Naive thymus-derived CD8-positive, alpha-beta T cell (primary cell): ENCODE results near the gene TINAGL1. TPM values are rescaled to one million over a fixed set of nuclear protein-coding genes. Genes with fewer than 3 reads are reported as not detected.

Experiments used
- ATAC-seq, 2 donors: fragments of 150-1000 bp; cut with Tn5 transposase in 1 of 2; sonication (Bioruptor Pico), chemical (Tn5 transposase) in 1 of 2; 1 replicate in 1 of 2; 2 replicates in 1 of 2; pipeline ENCODE4 v1.10.0; 2021; ENCODE audit warnings: mild to moderate bottlenecking in 2 of 2, moderate library complexity in 2 of 2
- POLR2A ChIA-PET: fragments of 350-600 bp; sonication (Branson Sonifier 250); formaldehyde crosslinking; loops from one replicate; lab custom pipeline; 2021; ENCODE audit warnings: antibody characterized with exemption; lab: Charles Lee
- DNase-seq, 10 donors: peaks; one replicate each; pipeline versions ENCODE4 v3.0.0 to v3.0.0-alpha.2; 2020 to 2022
- H3K27ac Mint-ChIP-seq, 10 donors: one replicate each; pipeline ENCODE4 v1.8.0; 2020 to 2022; ENCODE audit warnings: mild to moderate bottlenecking in 10 of 10, mixed read lengths in 10 of 10, moderate library complexity in 4 of 10, inconsistent platforms in 1 of 10
- H3K27me3 Mint-ChIP-seq, 5 donors: one replicate each; pipeline ENCODE4 v1.8.0; 2021 to 2022; ENCODE audit warnings: mixed read lengths in 5 of 5
- H3K36me3 Mint-ChIP-seq, 3 donors: one replicate each; pipeline ENCODE4 v1.8.0; 2020 to 2022; ENCODE audit warnings: mixed read lengths in 3 of 3, mild to moderate bottlenecking in 2 of 3, inconsistent platforms in 1 of 3
- H3K4me1 Mint-ChIP-seq, 4 donors: one replicate each; pipeline ENCODE4 v1.8.0; 2021 to 2022; ENCODE audit warnings: mixed read lengths in 4 of 4
- H3K4me3 Mint-ChIP-seq, 10 donors: one replicate each; pipeline ENCODE4 v1.8.0; 2020 to 2022; ENCODE audit warnings: mild to moderate bottlenecking in 10 of 10, mixed read lengths in 10 of 10, moderate library complexity in 6 of 10, inconsistent platforms in 1 of 10
- H3K9me3 Mint-ChIP-seq, 9 donors: one replicate each; pipeline ENCODE4 v1.8.0; 2020 to 2022; ENCODE audit warnings: mixed read lengths in 9 of 9, mild to moderate bottlenecking in 3 of 9, inconsistent platforms in 1 of 9, moderate library complexity in 1 of 9
- polyA plus RNA-seq, 3 donors: library from polyadenylated mRNA; unstranded; fragments of 300-500 nt; fragmentation: Illumina TruSeq; gene quantifications; one replicate each; pipeline ENCODE4 v1.2.3, GENCODE V29; 2021
- total RNA-seq, 8 experiments: library from RNA in 2 of 8; stranded (reverse) in 2 of 8; gene quantifications; one replicate each; pipeline ENCODE4 v1.2.3 and lab custom pipeline; 2021 to 2026

Gene TINAGL1, protein sequence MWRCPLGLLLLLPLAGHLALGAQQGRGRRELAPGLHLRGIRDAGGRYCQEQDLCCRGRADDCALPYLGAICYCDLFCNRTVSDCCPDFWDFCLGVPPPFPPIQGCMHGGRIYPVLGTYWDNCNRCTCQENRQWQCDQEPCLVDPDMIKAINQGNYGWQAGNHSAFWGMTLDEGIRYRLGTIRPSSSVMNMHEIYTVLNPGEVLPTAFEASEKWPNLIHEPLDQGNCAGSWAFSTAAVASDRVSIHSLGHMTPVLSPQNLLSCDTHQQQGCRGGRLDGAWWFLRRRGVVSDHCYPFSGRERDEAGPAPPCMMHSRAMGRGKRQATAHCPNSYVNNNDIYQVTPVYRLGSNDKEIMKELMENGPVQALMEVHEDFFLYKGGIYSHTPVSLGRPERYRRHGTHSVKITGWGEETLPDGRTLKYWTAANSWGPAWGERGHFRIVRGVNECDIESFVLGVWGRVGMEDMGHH
- total RNA-seq (not detected), polyA plus RNA-seq (not detected), total RNA-seq (lab: John Stamatoyannopoulos, UW) (0 to 0.09 (median 0) reads per million in 6 experiments)

DNA sequence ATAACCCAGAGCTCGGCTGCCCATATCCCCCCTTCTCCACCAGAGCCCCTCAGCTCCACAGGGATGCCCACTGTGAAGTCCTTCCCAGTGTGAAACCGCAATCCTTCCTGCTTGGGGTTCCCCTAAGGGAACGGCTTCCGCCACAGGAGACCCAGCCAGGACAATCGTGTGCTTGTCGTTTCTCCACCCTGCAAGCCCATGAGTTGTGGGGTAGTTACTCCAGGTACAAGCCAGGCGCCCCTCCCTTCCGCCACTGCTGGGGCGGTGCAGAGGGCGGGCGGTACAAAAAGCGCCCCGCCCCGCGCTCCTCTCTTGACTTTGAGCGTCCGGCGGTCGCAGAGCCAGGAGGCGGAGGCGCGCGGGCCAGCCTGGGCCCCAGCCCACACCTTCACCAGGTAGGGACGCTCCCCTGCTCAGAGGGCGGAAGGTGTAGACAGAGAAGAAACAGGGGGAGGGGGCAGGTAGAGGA lies at the start of gene TINAGL1:
Gene TINAGL1, plus strand, starts transcription at position 315 of the 469 bp plus-strand sequence. CDS start 634 bp downstream, outside the sequence.
- ATAC-seq (no peak), DNase-seq (peak in 1 of 10 donors; percentile 14)
- peak within 1 kb of the TSS in 2 of 10 donors; percentile 57 to 59 for H3K27ac Mint-ChIP-seq
- peaks cover 3 to 8% (median 5%) of the 10 kb centered on the region in 4 donors for H3K4me1 Mint-ChIP-seq
- no peak within 1 kb of the TSS for H3K4me3 Mint-ChIP-seq
- POLR2A ChIA-PET = no interaction called here
- peaks cover 0 to 24% (median 3%) of the 10 kb centered on the region in 5 donors for H3K27me3 Mint-ChIP-seq
- H3K9me3 Mint-ChIP-seq = no peaks in the 10 kb centered on the region
- H3K36me3 Mint-ChIP-seq = no peaks in the 10 kb centered on the region

DNA sequence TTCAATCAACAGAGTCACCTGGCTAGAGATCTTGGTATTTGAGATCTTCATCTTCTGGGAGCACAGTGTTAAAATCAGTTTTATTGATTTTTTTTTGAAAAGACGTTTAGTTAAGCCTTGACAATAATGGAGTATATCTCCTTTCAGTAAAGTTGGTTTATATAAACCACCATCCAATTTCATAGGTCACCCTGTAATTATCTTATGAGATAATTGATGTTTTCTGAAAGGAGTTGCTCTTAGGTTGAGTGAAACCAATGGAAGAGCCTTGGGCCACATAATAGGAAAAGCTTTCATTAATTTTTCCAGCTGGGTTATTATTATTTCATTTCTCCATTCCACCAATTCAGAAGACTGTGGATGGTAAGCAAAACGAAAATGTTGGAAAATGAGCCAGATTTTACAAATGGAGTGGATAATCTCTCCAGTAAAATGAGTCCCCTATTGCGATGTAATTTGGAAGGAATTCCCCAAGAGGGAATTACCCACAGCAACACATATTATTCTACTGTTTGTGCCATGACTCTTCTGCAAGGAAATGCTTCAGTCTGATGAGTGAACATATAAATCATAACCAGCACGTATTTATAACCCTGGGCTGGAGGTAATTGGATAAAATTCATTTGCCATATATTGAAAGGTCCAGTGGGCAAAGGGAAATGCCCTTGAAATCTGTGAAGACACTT lies 46.2 kb upstream of the TINAGL1 start:
- no peak overlapping the region for H3K4me3 Mint-ChIP-seq
- peaks cover 5 to 12% (median 8%) of the 10 kb centered on the region in 5 donors for H3K27me3 Mint-ChIP-seq
- H3K27ac Mint-ChIP-seq = no peak overlapping the region
- peaks cover 0 to 3% (median under 1%) of the 10 kb centered on the region in 4 donors for H3K4me1 Mint-ChIP-seq
- DNase-seq (no peak), ATAC-seq (no peak)
- POLR2A ChIA-PET = no interaction called here
- H3K9me3 Mint-ChIP-seq = no peaks in the 10 kb centered on the region
- H3K36me3 Mint-ChIP-seq = no peaks in the 10 kb centered on the region

DNA sequence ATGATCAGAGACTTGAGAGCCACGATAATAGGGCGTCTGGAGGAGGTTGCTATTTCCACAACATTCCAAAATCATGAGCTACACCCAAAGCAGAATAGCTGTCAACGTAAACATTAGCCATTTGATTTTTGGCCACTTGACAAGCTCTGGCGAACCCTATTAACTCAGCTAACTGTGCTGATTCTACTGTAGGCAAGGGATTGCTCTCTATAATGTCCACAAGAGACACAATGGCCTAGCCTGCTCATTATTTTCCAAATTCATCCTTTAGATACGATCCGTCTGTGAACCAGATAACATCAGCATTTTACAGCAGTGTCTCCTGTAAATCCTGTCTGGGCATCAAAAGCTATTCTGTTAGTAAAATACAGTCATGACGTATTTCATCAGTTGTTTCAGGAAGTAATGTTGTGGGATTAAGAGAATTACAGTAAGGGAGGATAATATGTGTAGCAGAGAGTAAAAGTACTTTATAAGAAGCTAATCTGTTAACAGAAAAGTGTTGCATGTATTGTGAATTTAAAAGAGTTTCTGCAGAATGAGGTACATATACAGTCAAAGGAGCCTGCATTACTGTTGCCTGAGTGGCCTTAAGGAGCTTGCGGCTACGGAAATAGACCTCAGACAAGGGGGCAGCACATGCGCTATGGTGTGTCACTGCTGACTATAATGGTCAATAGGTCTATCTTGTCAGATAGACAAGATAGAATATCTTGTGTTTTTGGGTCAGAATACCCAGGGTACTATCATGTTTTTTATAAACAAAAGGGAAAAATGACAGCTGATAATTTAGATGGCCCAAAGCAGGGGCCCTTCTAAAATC lies 44.9 kb upstream of the TINAGL1 start:
- DNase-seq = no peak
- POLR2A ChIA-PET = no interaction called here

DNA sequence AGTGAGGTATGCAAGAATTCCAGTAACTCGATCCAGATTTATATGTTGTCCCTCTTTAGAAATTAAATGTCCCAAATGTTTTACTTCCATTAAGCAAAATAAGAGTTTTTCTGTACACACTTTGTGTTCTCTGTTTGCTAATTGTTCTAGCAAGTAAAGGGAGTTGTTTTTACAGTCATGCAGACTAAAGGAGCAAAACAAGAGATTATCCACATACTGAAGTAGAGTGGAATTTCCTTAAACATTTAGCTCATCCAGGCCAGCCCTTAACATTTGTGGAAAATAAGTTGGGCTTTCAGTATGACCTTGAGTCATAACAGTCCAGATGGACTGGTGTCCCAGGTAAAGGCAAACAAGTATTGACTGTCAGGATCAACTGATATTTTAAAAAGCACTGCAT lies 44.1 kb upstream of the TINAGL1 start:
- POLR2A ChIA-PET = no interaction called here
- Mint-ChIP-seq H3K36me3 (no peaks in the 10 kb centered on the region), H3K27me3 (peaks cover 5 to 13% (median 8%) of the 10 kb centered on the region in 5 donors), H3K4me1 (peaks cover 8 to 17% (median 13%) of the 10 kb centered on the region in 4 donors), H3K4me3 (no peak overlapping the region), H3K27ac (no peak overlapping the region), H3K9me3 (no peaks in the 10 kb centered on the region)
- DNase-seq = no peak
- ATAC-seq = no peak

More for the DNA sequence above, 44.9 kb upstream of the TINAGL1 start:
- Mint-ChIP-seq H3K27ac (no peak overlapping the region), H3K9me3 (no peaks in the 10 kb centered on the region), H3K27me3 (peaks cover 5 to 13% (median 8%) of the 10 kb centered on the region in 5 donors), H3K4me1 (peaks cover 8 to 16% (median 12%) of the 10 kb centered on the region in 4 donors), H3K36me3 (no peaks in the 10 kb centered on the region), H3K4me3 (no peak overlapping the region)
- ATAC-seq = no peak

DNA sequence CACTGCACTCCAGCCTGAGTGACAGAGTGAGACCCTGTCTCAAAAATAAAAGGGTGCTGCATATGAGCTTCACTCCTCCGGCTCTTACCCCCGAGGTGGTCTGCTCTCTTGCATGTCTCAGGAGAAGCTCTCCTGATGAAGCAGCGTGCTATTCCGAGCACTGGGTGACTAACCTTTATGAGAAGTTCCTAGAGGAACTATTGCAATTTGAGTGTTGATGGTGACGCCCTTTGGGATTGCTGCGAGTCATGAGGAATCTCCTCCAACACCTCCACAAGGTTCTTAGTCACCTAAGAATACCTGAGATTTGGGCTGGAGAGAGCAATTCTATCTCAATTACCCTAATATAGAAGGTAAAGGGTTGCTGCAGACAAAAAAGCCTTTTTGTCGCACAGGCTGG lies 40.8 kb upstream of the TINAGL1 start:
- peaks cover 5 to 13% (median 10%) of the 10 kb centered on the region in 5 donors for H3K27me3 Mint-ChIP-seq
- H3K36me3 Mint-ChIP-seq = no peaks in the 10 kb centered on the region
- H3K9me3 Mint-ChIP-seq = no peaks in the 10 kb centered on the region
- peak overlapping the region in 1 of 10 donors; percentile 69 for H3K27ac Mint-ChIP-seq
- ATAC-seq = no peak
- POLR2A ChIA-PET = no interaction called here
- DNase-seq = no peak
- peaks cover 8 to 17% (median 13%) of the 10 kb centered on the region in 4 donors for H3K4me1 Mint-ChIP-seq
- H3K4me3 Mint-ChIP-seq = peak overlapping the region in 9 of 10 donors; percentile 37 to 79 (median 62)

DNA sequence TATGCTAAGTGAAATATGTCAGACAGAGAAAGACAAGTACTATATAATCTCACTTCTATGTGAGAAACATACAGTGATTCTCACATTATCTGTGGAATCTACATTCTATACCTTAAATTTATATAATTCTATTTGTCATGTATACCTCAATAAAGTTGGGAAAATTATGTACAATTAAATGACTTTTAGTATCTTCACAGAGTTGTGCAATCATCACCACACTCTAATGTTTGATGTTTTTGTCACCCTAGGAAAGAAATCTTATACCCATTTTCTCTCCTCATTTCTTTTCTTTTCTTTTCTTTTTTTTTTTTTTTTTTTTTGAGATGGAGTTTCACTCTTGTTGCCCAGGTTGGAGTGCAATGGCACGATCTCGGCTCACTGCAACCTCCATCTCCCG lies 37.0 kb upstream of the TINAGL1 start:
- Mint-ChIP-seq H3K27me3 (peaks cover 0 to 11% (median 3%) of the 10 kb centered on the region in 5 donors), H3K4me3 (no peak overlapping the region), H3K9me3 (peaks cover 0 to 11% (median 2%) of the 10 kb centered on the region in 9 donors), H3K4me1 (peaks cover 8 to 17% (median 13%) of the 10 kb centered on the region in 4 donors), H3K27ac (no peak overlapping the region), H3K36me3 (peaks cover 0 to 5% (median 0%) of the 10 kb centered on the region in 3 donors)
- no peak for ATAC-seq
- no peak for DNase-seq
- POLR2A ChIA-PET = no interaction called here

DNA sequence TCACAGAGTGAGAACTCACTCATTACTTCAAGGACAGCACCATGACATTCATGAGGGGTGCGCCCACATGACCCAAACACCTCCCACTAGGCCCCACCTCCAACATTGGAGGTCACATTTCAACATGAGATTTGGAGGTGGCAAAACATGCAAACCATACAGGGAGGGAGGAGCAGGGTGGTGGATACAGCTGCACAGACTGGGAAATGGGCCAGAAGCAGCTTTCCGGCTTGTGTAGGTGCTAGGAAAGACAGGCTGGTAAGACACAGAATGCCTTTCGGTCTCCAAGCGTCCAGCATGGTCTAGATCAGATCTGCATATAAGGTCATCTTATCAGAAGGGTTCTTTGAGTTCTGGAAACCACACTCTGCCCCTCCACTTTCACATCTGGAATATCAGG lies 35.1 kb upstream of the TINAGL1 start:
- Mint-ChIP-seq H3K4me3 (no peak overlapping the region), H3K27me3 (peaks cover 0 to 2% (median 0%) of the 10 kb centered on the region in 5 donors), H3K9me3 (peaks cover 0 to 11% (median 2%) of the 10 kb centered on the region in 9 donors), H3K36me3 (peaks cover 0 to 5% (median 0%) of the 10 kb centered on the region in 3 donors), H3K27ac (peak overlapping the region in 1 of 10 donors; percentile 24), H3K4me1 (peaks cover 2 to 3% (median 3%) of the 10 kb centered on the region in 4 donors)
- POLR2A ChIA-PET = no interaction called here
- DNase-seq = no peak
- ATAC-seq = no peak

DNA sequence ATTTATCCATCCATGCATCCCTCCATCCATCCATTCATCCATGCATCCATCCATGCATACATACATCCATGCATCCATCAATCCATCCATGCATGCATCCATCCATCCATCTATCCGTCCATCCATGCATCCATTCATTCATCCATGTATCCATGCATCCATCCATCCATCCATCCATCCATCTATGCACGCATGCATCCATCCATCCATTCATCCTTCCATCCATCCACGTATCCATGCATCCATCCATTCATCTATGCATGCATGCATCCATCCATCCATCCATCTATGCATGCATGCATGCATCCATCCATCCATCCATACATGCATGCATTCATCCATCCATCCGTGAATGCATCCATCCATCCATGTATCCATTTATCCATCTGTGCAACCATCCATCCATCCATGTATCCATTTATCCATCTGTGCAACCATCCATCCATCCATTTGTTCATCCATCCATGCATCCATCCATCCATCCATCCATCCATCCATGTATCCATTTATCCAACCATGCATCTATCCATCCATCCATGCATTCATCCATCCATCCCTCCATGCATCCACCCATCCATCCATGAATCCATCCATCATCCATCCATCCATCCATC lies 30.3 kb upstream of the TINAGL1 start:
- Mint-ChIP-seq H3K27me3 (peaks cover 2 to 10% (median 9%) of the 10 kb centered on the region in 5 donors), H3K4me1 (peaks cover 5 to 15% (median 10%) of the 10 kb centered on the region in 4 donors), H3K4me3 (no peak overlapping the region), H3K36me3 (peaks cover 0 to 5% (median 0%) of the 10 kb centered on the region in 3 donors), H3K27ac (no peak overlapping the region), H3K9me3 (peaks cover 0 to 11% (median 2%) of the 10 kb centered on the region in 9 donors)
- POLR2A ChIA-PET = no interaction called here
- ATAC-seq (no peak), DNase-seq (no peak)

DNA sequence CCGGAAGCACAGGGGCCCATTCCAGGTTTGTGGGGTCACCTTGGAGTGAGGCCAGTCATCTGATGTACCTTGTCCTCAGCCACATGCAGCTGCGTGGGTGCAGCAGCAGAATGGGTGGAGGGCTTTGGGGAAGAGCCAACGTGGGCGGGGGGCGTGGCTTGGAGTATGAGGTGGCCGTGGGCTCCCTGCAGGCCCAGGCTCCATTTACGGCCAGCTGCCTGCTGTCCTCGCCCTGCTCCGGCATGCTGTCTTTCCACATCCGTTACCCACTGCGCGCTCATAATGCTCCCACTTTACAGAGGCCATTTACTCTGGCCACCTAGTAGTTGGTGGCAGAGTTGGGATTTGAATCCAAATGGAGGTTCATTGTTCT lies 27.8 kb upstream of the TINAGL1 start:
- H3K4me3 Mint-ChIP-seq = peak overlapping the region in 2 of 10 donors; percentile 15 to 75
- DNase-seq (no peak), ATAC-seq (peak; percentile 13 to 24)
- H3K36me3 Mint-ChIP-seq = no peaks in the 10 kb centered on the region
- H3K27ac Mint-ChIP-seq = no peak overlapping the region
- POLR2A ChIA-PET = no interaction called here
- H3K9me3 Mint-ChIP-seq = no peaks in the 10 kb centered on the region
- peaks cover 2 to 17% (median 10%) of the 10 kb centered on the region in 5 donors for H3K27me3 Mint-ChIP-seq
- H3K4me1 Mint-ChIP-seq = peaks cover 5 to 15% (median 10%) of the 10 kb centered on the region in 4 donors

DNA sequence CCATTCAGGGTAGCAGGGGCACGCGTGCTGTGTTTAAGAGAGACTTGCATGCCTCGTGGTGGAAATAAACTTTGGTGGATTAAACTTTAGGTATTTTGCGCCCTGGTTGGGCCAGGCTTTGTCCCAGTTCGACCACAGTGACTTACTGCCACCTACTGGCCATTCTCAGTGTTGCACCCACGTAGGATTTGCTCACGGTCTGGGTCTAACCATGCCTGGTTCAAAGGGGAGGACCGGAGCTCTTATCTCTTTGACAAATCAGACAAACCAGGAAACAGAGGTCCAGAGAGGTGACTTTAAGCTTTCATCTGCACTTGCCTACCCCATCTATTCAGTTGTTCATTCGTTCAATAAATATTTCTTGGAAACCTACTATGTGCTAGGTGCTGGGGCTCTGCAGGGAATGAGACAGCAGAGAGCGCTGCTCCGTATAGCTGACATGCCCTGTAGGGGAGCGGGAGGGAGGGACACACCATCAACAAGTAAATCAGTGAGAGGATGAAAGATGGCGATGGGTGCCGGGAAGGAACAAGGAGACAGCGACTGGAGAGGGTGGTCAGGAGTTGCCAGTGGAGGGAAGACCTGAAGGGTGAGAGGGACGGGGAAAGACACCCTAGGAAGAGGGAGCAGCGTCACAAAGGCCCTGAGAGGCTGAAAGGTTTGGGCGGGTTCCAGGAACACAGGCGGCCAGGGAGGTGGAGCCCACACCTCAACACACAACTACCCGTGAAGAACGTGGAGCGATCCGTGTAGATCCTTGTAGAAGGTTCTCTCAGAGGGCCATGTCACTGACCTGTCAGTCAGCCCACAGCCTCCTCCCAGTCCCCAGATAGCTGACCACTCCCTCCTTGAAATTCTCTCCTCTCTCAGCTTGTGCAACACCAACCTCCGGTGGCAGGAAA lies 27.2 kb upstream of the TINAGL1 start:
- peak overlapping the region; percentile 15 to 75 (median 62) for H3K4me3 Mint-ChIP-seq
- H3K27me3 Mint-ChIP-seq = peaks cover 2 to 17% (median 10%) of the 10 kb centered on the region in 5 donors
- peak; percentile 95 to 97 for ATAC-seq
- H3K4me1 Mint-ChIP-seq = peaks cover 5 to 15% (median 10%) of the 10 kb centered on the region in 4 donors
- H3K9me3 Mint-ChIP-seq = no peaks in the 10 kb centered on the region
- peak overlapping the region in 2 of 10 donors; percentile 9 to 46 for H3K27ac Mint-ChIP-seq
- DNase-seq = peak; percentile 68 to 89 (median 84)
- POLR2A ChIA-PET = no interaction called here
- no peaks in the 10 kb centered on the region for H3K36me3 Mint-ChIP-seq
